ENCODE measurements around the gene TSPAN9. TPM values are rescaled to one million over a fixed set of nuclear protein-coding genes. Genes with fewer than 3 reads are reported as not detected.

TSPAN9 gene
- total RNA-seq, 1 donor from 2014 or later = 49.4 TPM

GRCh38 chr12:3099146-3099545, 22.0 kb downstream of the TSPAN9 start:
- Mint-ChIP-seq H3K4me3 (no peak overlapping the region), H3K9me3 (peaks cover 11% of the 10 kb centered on the region), H3K4me1 (peaks cover 41% of the 10 kb centered on the region), H3K27ac (peak overlapping the region; percentile 51), H3K36me3 (peaks cover 16% of the 10 kb centered on the region), H3K27me3 (ENCODE audit: low read depth) (no peaks in the 10 kb centered on the region)
- DNase-seq (ENCODE audit: low spot score in 2 of 2, unreplicated experiment in 2 of 2) = no peak
- no peak for TF ChIP-seq CTCF (IDR thresholded peaks at IDR 0.05; ENCODE audit: unreplicated experiment)

- Mint-ChIP-seq H3K9me3 (peaks cover 7% of the 10 kb centered on the region), H3K27ac (no peak overlapping the region), H3K27me3 (ENCODE audit: low read depth) (no peaks in the 10 kb centered on the region), H3K36me3 (peaks cover 12% of the 10 kb centered on the region), H3K4me1 (peaks cover 62% of the 10 kb centered on the region), H3K4me3 (no peak overlapping the region)
- TF ChIP-seq CTCF (IDR thresholded peaks at IDR 0.05; ENCODE audit: unreplicated experiment) = no peak
- DNase-seq (ENCODE audit: low spot score in 2 of 2, unreplicated experiment in 2 of 2) = no peak
These were observed 24.3 kb downstream of the TSPAN9 start for GRCh38 chr12:3101309-3102024.

GRCh38 chr12:3102771-3103410, 25.7 kb downstream of the TSPAN9 start:
- Mint-ChIP-seq H3K27me3 (ENCODE audit: low read depth) (no peaks in the 10 kb centered on the region), H3K4me1 (peaks cover 65% of the 10 kb centered on the region), H3K9me3 (peaks cover 7% of the 10 kb centered on the region), H3K27ac (peak overlapping the region; percentile 5), H3K4me3 (no peak overlapping the region), H3K36me3 (peaks cover 10% of the 10 kb centered on the region)
- DNase-seq (ENCODE audit: low spot score in 2 of 2, unreplicated experiment in 2 of 2) = no peak
- TF ChIP-seq CTCF (IDR thresholded peaks at IDR 0.05; ENCODE audit: unreplicated experiment) = no peak

- Mint-ChIP-seq H3K27ac (peak overlapping the region; percentile 60), H3K4me3 (no peak overlapping the region), H3K4me1 (peaks cover 62% of the 10 kb centered on the region), H3K36me3 (peaks cover 10% of the 10 kb centered on the region), H3K27me3 (ENCODE audit: low read depth) (no peaks in the 10 kb centered on the region), H3K9me3 (peaks cover 7% of the 10 kb centered on the region)
- no peak for DNase-seq (ENCODE audit: low spot score in 2 of 2, unreplicated experiment in 2 of 2)
- no peak for TF ChIP-seq CTCF (IDR thresholded peaks at IDR 0.05; ENCODE audit: unreplicated experiment)
These were observed 26.6 kb downstream of the TSPAN9 start for GRCh38 chr12:3103806-3104205.

GRCh38 chr12:3105690-3106479, 28.7 kb downstream of the TSPAN9 start:
- H3K27me3 Mint-ChIP-seq (ENCODE audit: low read depth) = no peaks in the 10 kb centered on the region
- peaks cover 2% of the 10 kb centered on the region for H3K36me3 Mint-ChIP-seq
- H3K27ac Mint-ChIP-seq = peak overlapping the region; percentile 94
- TF ChIP-seq CTCF (IDR thresholded peaks at IDR 0.05; ENCODE audit: unreplicated experiment) = no peak
- DNase-seq (ENCODE audit: low spot score in 2 of 2, unreplicated experiment in 2 of 2) = no peak
- H3K9me3 Mint-ChIP-seq = no peaks in the 10 kb centered on the region
- H3K4me1 Mint-ChIP-seq = peaks cover 56% of the 10 kb centered on the region
- no peak overlapping the region for H3K4me3 Mint-ChIP-seq

Measured in mesothelial cell of epicardium (in vitro differentiated cells).